ENCODE results near the gene LRP10.
"Not testable (repeated sequence)": the region's sequence is repeated elsewhere in the genome, so short reads cannot be mapped to it uniquely, and the experiment has no call there.

Gene LRP10

GRCh38 chr14:22844221-22845102 is 27.1 kb upstream of the LRP10 start:
- DNase-seq, result no peak

GRCh38 chr14:22845103-22845394 is 26.5 kb upstream of the LRP10 start:
- DNase-seq, result no peak

- no peak for DNase-seq
These were observed 25.5 kb upstream of the LRP10 start for GRCh38 chr14:22845821-22846625.

- no peak for DNase-seq
These were observed 24.7 kb upstream of the LRP10 start for GRCh38 chr14:22846811-22847307.

- no peak for DNase-seq
These were observed 23.7 kb upstream of the LRP10 start for GRCh38 chr14:22847661-22848341.

GRCh38 chr14:22848351-22849164 is 23.0 kb upstream of the LRP10 start:
- no peak for DNase-seq

- DNase-seq, result no peak
These were observed 22.2 kb upstream of the LRP10 start for GRCh38 chr14:22849212-22849819.

GRCh38 chr14:22850944-22851764 is 20.4 kb upstream of the LRP10 start:
- DNase-seq, result peak; percentile 49

GRCh38 chr14:22852178-22852577 is 19.4 kb upstream of the LRP10 start:
- DNase-seq, result not testable (repeated sequence)

- no peak for DNase-seq
These were observed 19.0 kb upstream of the LRP10 start for GRCh38 chr14:22852599-22852939.

GRCh38 chr14:22852940-22853767 is 18.4 kb upstream of the LRP10 start:
- peak; percentile 100 for DNase-seq

GRCh38 chr14:22854296-22854695 is 17.2 kb upstream of the LRP10 start:
- DNase-seq, result not testable (repeated sequence)

GRCh38 chr14:22854963-22855724 is 16.4 kb upstream of the LRP10 start:
- no peak for DNase-seq

GRCh38 chr14:22856428-22856827 is 15.1 kb upstream of the LRP10 start:
- no peak for DNase-seq

GRCh38 chr14:22860377-22860776 is 11.2 kb upstream of the LRP10 start:
- not testable (repeated sequence) for DNase-seq

- no peak for DNase-seq
These were observed 9.9 kb upstream of the LRP10 start for GRCh38 chr14:22861651-22862050.

- no peak for DNase-seq
These were observed 6.6 kb upstream of the LRP10 start for GRCh38 chr14:22864979-22865378.

- DNase-seq, result peak; percentile 57
These were observed 5.8 kb upstream of the LRP10 start for GRCh38 chr14:22865424-22866405.

Data from stimulated activated CD8-positive, alpha-beta memory T cell treated with anti-CD3 and anti-CD28 coated beads, Interleukin-4, amount 100 ng/mL, for 48 hours (primary cell).